GM18511 (cell line): Measurements from ENCODE around the gene CAVIN3.

ENCODE experiments used
- ATAC-seq: cut with Tn5 transposase; IDR thresholded peaks from one replicate; pipeline ENCODE4 v1.9.1; 2021; ENCODE audit warnings: mild to moderate bottlenecking, moderate library complexity; ENCODE audit not compliant: unreplicated experiment

Gene CAVIN3

GRCh38 chr11:6273188-6273587 is 47.1 kb downstream of the CAVIN3 start:
- ATAC-seq, result no peak

GRCh38 chr11:6271598-6271997 is 48.7 kb downstream of the CAVIN3 start:
- ATAC-seq, result no peak

- ATAC-seq, result no peak
These were observed 49.6 kb downstream of the CAVIN3 start for GRCh38 chr11:6270584-6271246.

- no peak for ATAC-seq
These were observed 50.3 kb downstream of the CAVIN3 start for GRCh38 chr11:6269994-6270393.
